Small intestine (tissue), 7 donors: ENCODE data around the gene WWTR1. TPM values are rescaled to one million over a fixed set of nuclear protein-coding genes. Genes with fewer than 3 reads are reported as not detected.

ENCODE experiments used
- DNase-seq, 2 donors: peaks; one replicate each; pipeline versions ENCODE4 v3.0.0 to v3.0.0-alpha.2; 2013
- FAIRE-seq: peaks from 2 replicates; lab custom pipeline; 2012; peaks lifted over from hg19 to GRCh38; lab: Jason Lieb, UNC
- H3K27ac ChIP-seq, 3 donors: one replicate each; pipeline ENCODE4 v1.5.1; 2013; ENCODE audit warnings: low read length in 2 of 3, mild to moderate bottlenecking in 2 of 3, control low read depth in 1 of 3, inconsistent platforms in 1 of 3, low read depth in 1 of 3, moderate library complexity in 1 of 3
- H3K27me3 ChIP-seq, 3 donors: one replicate each; pipeline ENCODE4 v1.6.1; 2013; ENCODE audit warnings: low read length in 3 of 3, inconsistent platforms in 1 of 3; ENCODE audit not compliant: control insufficient read depth in 3 of 3, insufficient read depth in 3 of 3
- H3K36me3 ChIP-seq, 3 donors: one replicate each; pipeline ENCODE4 v1.6.1; 2013; ENCODE audit warnings: low read length in 3 of 3, inconsistent platforms in 1 of 3, low read depth in 1 of 3, mild to moderate bottlenecking in 1 of 3, moderate library complexity in 1 of 3; ENCODE audit not compliant: control insufficient read depth in 3 of 3, insufficient read depth in 2 of 3
- H3K4me1 ChIP-seq, 3 donors: one replicate each; pipeline ENCODE4 v1.6.1; 2013; ENCODE audit warnings: low read length in 2 of 3, inconsistent platforms in 1 of 3, low read depth in 1 of 3, mild to moderate bottlenecking in 1 of 3, moderate library complexity in 1 of 3; ENCODE audit not compliant: control insufficient read depth in 3 of 3, insufficient read depth in 2 of 3
- H3K4me3 ChIP-seq, 3 donors: one replicate each; pipeline ENCODE4 v1.5.1; 2013; ENCODE audit warnings: low read length in 3 of 3, control low read depth in 1 of 3, inconsistent platforms in 1 of 3, low read depth in 1 of 3, mild to moderate bottlenecking in 1 of 3, moderate library complexity in 1 of 3
- H3K9me3 ChIP-seq, 2 donors: one replicate each; pipeline ENCODE4 v1.6.1; 2013; ENCODE audit warnings: low read depth in 1 of 2, low read length in 1 of 2; ENCODE audit not compliant: control insufficient read depth in 2 of 2, insufficient read depth in 1 of 2
- WGBS, 3 donors: extraction: QIAGEN DNeasy Blood & Tissue Kit; methylation state at CpG; one replicate each; pipeline ENCODE4 v1.1.7; 2013; 5-methylcytosine and 5-hydroxymethylcytosine counted together
- polyA plus RNA-seq, 4 donors: library from polyadenylated mRNA; stranded (reverse) in 3 of 4; unstranded in 1 of 4; fragments of 200-250 nt in 3 of 4; fragments of 120-200 nt in 1 of 4; gene quantifications; one replicate each; pipeline versions ENCODE4 v1.2.1 to v1.2.3, GENCODE V29; 2013
- donor health status: healthy with polysubstance abuse.
- donor health status: control.
- donor health status: control.
- donor health status: Bipolar disorder and iron deficiency.
- donor health status: healthy.

The WWTR1 gene
- polyA plus RNA-seq, 4 donors, result 2.0 to 27.3 (median 15.0) TPM

- no peak overlapping the region for H3K4me3 ChIP-seq
- H3K27ac ChIP-seq, result no peak overlapping the region
- H3K27me3 ChIP-seq, result no peaks in the 10 kb centered on the region
- H3K4me1 ChIP-seq, result peaks cover 0 to 2% (median 0%) of the 10 kb centered on the region in 3 donors
- no peaks in the 10 kb centered on the region for H3K9me3 ChIP-seq
- WGBS, 3 donors, result 76 to 91% (median 83%) methylated on average over 4 of the region's 4 CpGs
- FAIRE-seq (no peak), DNase-seq (no peak)
- no peaks in the 10 kb centered on the region for H3K36me3 ChIP-seq
Measured at GRCh38 chr3:149625795-149626194, 32.0 kb downstream of the WWTR1 start.

GRCh38 chr3:149623824-149624223 lies 34.0 kb downstream of the WWTR1 start:
- 72 to 86% (median 85%) methylated on average over 6 of the region's 6 CpGs for WGBS, 3 donors
- DNase-seq, result no peak
- H3K9me3 ChIP-seq, result no peaks in the 10 kb centered on the region

GRCh38 chr3:149621218-149622005 lies 36.4 kb downstream of the WWTR1 start:
- Histone ChIP-seq H3K9me3 (no peaks in the 10 kb centered on the region), H3K36me3 (no peaks in the 10 kb centered on the region), H3K4me3 (no peak overlapping the region), H3K27ac (peak overlapping the region in 1 of 3 donors; percentile 20), H3K27me3 (peaks cover 0 to 2% (median 0%) of the 10 kb centered on the region in 3 donors), H3K4me1 (peaks cover 0 to 2% (median 0%) of the 10 kb centered on the region in 3 donors)
- DNase-seq (no peak), FAIRE-seq (no peak)
- 59 to 73% (median 63%) methylated on average over 5 of the region's 5 CpGs for WGBS, 3 donors

More at GRCh38 chr3:149623824-149624223, 34.0 kb downstream of the WWTR1 start:
- Histone ChIP-seq H3K4me3 (no peak overlapping the region), H3K27ac (no peak overlapping the region), H3K27me3 (no peaks in the 10 kb centered on the region), H3K4me1 (peaks cover 0 to 2% (median 0%) of the 10 kb centered on the region in 3 donors), H3K36me3 (no peaks in the 10 kb centered on the region)
- FAIRE-seq, result no peak

GRCh38 chr3:149620291-149621020 lies 37.4 kb downstream of the WWTR1 start:
- Histone ChIP-seq H3K27me3 (peaks cover 0 to 2% (median 0%) of the 10 kb centered on the region in 3 donors), H3K9me3 (no peaks in the 10 kb centered on the region), H3K27ac (peak overlapping the region in 1 of 3 donors; percentile 20), H3K4me1 (peaks cover 0 to 2% (median 0%) of the 10 kb centered on the region in 3 donors), H3K36me3 (no peaks in the 10 kb centered on the region), H3K4me3 (no peak overlapping the region)
- WGBS, 3 donors, result 91 to 100% (median 95%) methylated on average over 1 of the region's 1 CpG
- no peak for FAIRE-seq
- DNase-seq, result no peak

- WGBS, 3 donors, result 37 to 62% (median 47%) methylated on average over 4 of the region's 4 CpGs
- FAIRE-seq (no peak), DNase-seq (no peak)
- Histone ChIP-seq H3K4me1 (peaks cover 0 to 2% (median 0%) of the 10 kb centered on the region in 3 donors), H3K27me3 (peaks cover 0 to 2% (median 0%) of the 10 kb centered on the region in 3 donors), H3K27ac (peak overlapping the region in 1 of 3 donors; percentile 42), H3K36me3 (no peaks in the 10 kb centered on the region), H3K4me3 (no peak overlapping the region), H3K9me3 (no peaks in the 10 kb centered on the region)
Measured at GRCh38 chr3:149619136-149619535, 38.7 kb downstream of the WWTR1 start.

- H3K36me3 ChIP-seq, result no peaks in the 10 kb centered on the region
- H3K4me3 ChIP-seq, result no peak overlapping the region
- H3K27ac ChIP-seq, result peak overlapping the region in 1 of 3 donors; percentile 42
- peaks cover 0 to 2% (median 0%) of the 10 kb centered on the region in 3 donors for H3K27me3 ChIP-seq
- WGBS, 3 donors, result 67 to 76% (median 72%) methylated on average over 15 of the region's 15 CpGs
- H3K9me3 ChIP-seq, result no peaks in the 10 kb centered on the region
- DNase-seq, result no peak
- no peak for FAIRE-seq
- peaks cover 0 to 2% (median 0%) of the 10 kb centered on the region in 3 donors for H3K4me1 ChIP-seq
Measured at GRCh38 chr3:149618151-149619123, 39.4 kb downstream of the WWTR1 start.

- Histone ChIP-seq H3K27ac (peak overlapping the region in 1 of 3 donors; percentile 37), H3K4me3 (no peak overlapping the region), H3K36me3 (no peaks in the 10 kb centered on the region), H3K27me3 (peaks cover 0 to 2% (median 0%) of the 10 kb centered on the region in 3 donors), H3K4me1 (no peaks in the 10 kb centered on the region), H3K9me3 (no peaks in the 10 kb centered on the region)
- no peak for FAIRE-seq
- no peak for DNase-seq
- 58 to 76% (median 72%) methylated on average over 6 of the region's 6 CpGs for WGBS, 3 donors
Measured at GRCh38 chr3:149615731-149616221, 42.0 kb downstream of the WWTR1 start.
